ENCODE results near the gene RALGPS2.

Gene RALGPS2

DNA sequence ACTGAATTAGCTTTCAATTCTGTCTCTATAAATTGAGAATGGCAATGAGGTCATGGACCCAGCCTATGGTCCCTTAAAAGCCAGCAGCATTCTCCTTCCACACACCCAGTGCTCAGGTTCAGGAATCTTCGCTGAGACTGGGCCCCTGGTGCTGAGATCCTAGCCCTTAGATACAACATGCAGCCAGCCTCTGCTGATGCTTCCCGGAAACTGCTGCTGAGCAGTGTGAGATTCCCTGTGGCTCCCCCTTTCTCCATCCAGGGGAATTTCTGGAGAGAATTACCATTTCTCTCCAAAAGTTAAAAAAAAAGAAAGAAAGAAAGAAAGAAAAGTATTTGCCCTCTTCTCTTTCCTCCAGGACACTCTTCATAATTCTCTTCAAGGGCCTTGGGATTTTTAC lies 31.7 kb upstream of the RALGPS2 start:
- Mint-ChIP-seq H3K36me3 (ENCODE audit: low read depth) (no peaks in the 10 kb centered on the region), H3K27me3 (ENCODE audit: low read depth) (no peaks in the 10 kb centered on the region), H3K9me3 (no peaks in the 10 kb centered on the region), H3K4me3 (no peak overlapping the region), H3K4me1 (peaks cover 5% of the 10 kb centered on the region), H3K27ac (no peak overlapping the region)
- no peak for TF ChIP-seq CTCF (IDR thresholded peaks at IDR 0.05; ENCODE audit: unreplicated experiment in 3 of 3)

DNA sequence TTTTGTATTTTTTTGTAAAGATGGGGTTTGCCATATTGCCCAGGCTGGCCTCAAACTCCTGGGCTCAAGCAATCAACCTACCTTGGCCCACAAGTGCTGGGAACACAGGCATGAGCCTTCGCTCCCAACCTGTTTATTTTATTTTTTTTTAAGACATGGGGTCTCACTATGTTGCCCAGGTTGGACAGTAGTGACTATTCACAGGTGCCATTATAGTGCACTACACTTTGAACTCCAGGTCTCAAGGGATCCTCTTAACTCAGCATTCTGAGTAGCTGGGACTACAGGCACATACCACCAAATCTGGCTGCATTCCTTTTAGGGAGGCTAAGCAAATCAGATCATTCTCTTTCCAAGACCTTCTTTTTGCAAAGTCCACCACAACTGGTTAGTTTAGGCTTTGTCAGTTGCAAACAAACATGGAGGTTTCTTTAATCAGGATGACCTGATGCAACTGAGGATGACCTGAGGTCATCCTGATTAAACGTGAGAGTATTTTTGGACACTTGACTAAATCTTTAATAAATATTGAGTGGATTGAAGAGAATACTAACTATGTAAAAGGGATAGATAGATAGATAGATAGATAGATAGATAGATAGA lies 30.0 kb upstream of the RALGPS2 start:
- Mint-ChIP-seq H3K27ac (no peak overlapping the region), H3K36me3 (ENCODE audit: low read depth) (no peaks in the 10 kb centered on the region)

GRCh38 chr1:178702146-178702545 lies 22.9 kb upstream of the RALGPS2 start:
- Mint-ChIP-seq H3K4me3 (no peak overlapping the region), H3K36me3 (ENCODE audit: low read depth) (no peaks in the 10 kb centered on the region), H3K27me3 (ENCODE audit: low read depth) (no peaks in the 10 kb centered on the region), H3K4me1 (peaks cover 21% of the 10 kb centered on the region), H3K27ac (no peak overlapping the region), H3K9me3 (no peaks in the 10 kb centered on the region)
- no peak for TF ChIP-seq CTCF (IDR thresholded peaks at IDR 0.05; ENCODE audit: unreplicated experiment in 3 of 3)

More for the DNA sequence above, 30.0 kb upstream of the RALGPS2 start:
- no peak overlapping the region for H3K4me3 Mint-ChIP-seq
- TF ChIP-seq CTCF (IDR thresholded peaks at IDR 0.05; ENCODE audit: unreplicated experiment in 3 of 3) = no peak
- H3K9me3 Mint-ChIP-seq = no peaks in the 10 kb centered on the region
- H3K4me1 Mint-ChIP-seq = peaks cover 5% of the 10 kb centered on the region
- H3K27me3 Mint-ChIP-seq (ENCODE audit: low read depth) = no peaks in the 10 kb centered on the region

- Mint-ChIP-seq H3K27ac (no peak overlapping the region), H3K9me3 (no peaks in the 10 kb centered on the region), H3K4me1 (peaks cover 24% of the 10 kb centered on the region), H3K27me3 (ENCODE audit: low read depth) (no peaks in the 10 kb centered on the region), H3K36me3 (ENCODE audit: low read depth) (no peaks in the 10 kb centered on the region), H3K4me3 (no peak overlapping the region)
- no peak for TF ChIP-seq CTCF (IDR thresholded peaks at IDR 0.05; ENCODE audit: unreplicated experiment in 3 of 3)
Measured at GRCh38 chr1:178704833-178705232, 20.2 kb upstream of the RALGPS2 start.

DNA sequence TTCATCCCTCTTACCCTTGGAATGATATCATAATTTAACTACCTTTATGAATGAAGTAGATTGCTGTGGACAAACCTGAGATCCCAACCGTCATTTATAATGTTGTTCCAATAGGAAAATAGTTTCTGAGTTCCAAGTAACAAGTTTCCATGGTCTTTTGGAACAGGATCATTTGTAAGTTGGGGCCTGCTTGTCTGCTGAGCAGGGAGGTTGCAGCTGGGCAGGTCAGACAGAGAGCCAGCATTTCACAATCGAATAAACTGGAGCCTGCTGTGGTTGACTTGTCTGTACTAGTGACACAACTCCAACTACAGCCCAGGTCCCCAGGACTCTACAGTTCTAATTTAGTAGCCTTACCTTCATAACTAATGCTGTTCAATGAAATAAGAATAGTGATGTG lies 18.6 kb upstream of the RALGPS2 start:
- no peak for TF ChIP-seq CTCF (IDR thresholded peaks at IDR 0.05; ENCODE audit: unreplicated experiment in 3 of 3)
- no peaks in the 10 kb centered on the region for H3K9me3 Mint-ChIP-seq
- no peaks in the 10 kb centered on the region for H3K27me3 Mint-ChIP-seq (ENCODE audit: low read depth)
- H3K27ac Mint-ChIP-seq = peak overlapping the region in 2 of 3 experiments; percentile 6 to 18
- no peak overlapping the region for H3K4me3 Mint-ChIP-seq
- no peaks in the 10 kb centered on the region for H3K36me3 Mint-ChIP-seq (ENCODE audit: low read depth)
- peaks cover 16% of the 10 kb centered on the region for H3K4me1 Mint-ChIP-seq

DNA sequence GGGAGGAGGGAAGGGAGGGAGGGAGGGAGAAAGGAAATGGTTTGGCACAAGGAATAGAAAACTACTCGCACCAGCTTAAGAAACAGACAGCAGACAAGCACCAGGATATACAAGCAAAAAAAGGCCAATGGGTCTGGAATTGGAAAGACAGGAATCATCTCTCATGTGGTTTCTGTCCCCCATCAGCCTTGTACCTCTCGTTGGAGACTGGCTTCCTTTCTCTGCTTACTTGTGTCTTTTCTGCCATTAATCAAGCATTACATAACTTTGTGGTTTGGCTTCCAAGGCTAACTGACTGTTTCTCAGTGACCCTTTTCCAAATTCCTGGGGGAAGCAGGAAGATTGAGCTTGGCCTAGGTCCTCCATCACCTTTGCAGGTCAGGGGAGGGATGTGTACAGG lies 11.8 kb upstream of the RALGPS2 start:
- Mint-ChIP-seq H3K27ac (no peak overlapping the region), H3K36me3 (ENCODE audit: low read depth) (no peaks in the 10 kb centered on the region), H3K4me3 (no peak overlapping the region), H3K9me3 (no peaks in the 10 kb centered on the region), H3K4me1 (peaks cover 8% of the 10 kb centered on the region), H3K27me3 (ENCODE audit: low read depth) (no peaks in the 10 kb centered on the region)
- no peak for TF ChIP-seq CTCF (IDR thresholded peaks at IDR 0.05; ENCODE audit: unreplicated experiment in 3 of 3)
